ENCODE data around the gene PATL2.

DNA sequence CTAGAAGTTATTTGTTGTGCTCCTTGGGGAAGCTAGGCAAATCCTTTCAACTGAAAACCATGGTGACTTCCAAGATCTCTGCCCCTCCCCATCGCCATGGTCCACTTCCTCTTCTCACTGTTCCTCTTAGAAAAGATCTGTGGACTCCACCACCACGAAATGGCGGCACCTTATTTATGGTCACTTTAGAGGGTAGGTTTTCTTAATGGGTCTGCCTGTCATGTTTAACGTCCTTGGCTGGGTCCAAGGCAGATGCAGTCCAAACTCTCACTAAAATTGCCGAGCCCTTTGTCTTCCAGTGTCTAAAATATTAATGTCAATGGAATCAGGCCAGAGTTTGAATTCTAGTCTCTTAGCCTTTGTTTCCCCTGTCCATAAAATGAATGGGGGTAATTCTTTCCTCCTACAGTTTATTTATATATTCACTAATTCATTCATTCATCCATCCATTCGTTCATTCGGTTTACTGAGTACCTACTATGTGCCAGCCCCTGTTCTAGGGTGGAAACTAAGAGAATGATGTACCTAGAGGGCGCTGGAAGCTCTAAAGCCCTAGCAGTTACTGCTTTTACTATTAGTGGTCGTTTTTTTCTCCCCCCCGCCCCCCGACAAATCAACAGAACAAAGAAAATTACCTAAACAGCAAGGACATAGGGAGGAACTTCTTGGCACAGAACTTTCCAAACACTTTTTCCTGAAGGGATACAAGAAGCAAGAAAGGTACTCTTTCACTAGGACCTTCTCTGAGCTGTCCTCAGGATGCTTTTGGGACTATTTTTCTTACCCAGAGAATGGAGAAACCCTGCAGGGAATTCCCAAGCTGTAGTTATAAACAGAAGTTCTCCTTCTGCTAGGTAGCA lies 657 bp downstream of the PATL2 start:
- peak in 4 of 6 experiments; percentile 6 to 38 (median 31) for TF ChIP-seq CTCF (IDR thresholded peaks at IDR 0.05)
- TF ChIP-seq POLR2A (IDR thresholded peaks at IDR 0.05) = no peak

Measured in Peyer's patch (tissue), 4 donors.